Mesendoderm (in vitro differentiated cells): ENCODE results near the gene CDC123.

Experiments used
- DNase-seq: peaks from one replicate; pipeline ENCODE4 v3.0.0; 2013
- H2AK5ac ChIP-seq: 2 replicates; pipeline ENCODE4 v1.6.1; 2013; ENCODE audit warnings: low read length, inconsistent platforms
- H2BK120ac ChIP-seq: 2 replicates; pipeline ENCODE4 v1.6.1; 2013; ENCODE audit warnings: low read depth, mild to moderate bottlenecking, low read length, moderate library complexity, mixed read lengths
- H2BK15ac ChIP-seq: replicated peaks from 2 replicates; pipeline ENCODE4 v1.6.1; 2013; ENCODE audit warnings: low read depth, mild to moderate bottlenecking, moderate library complexity
- H2BK5ac ChIP-seq: 2 replicates; pipeline ENCODE4 v1.6.1; 2013; ENCODE audit warnings: low read length, inconsistent platforms
- H3K18ac ChIP-seq: 2 replicates; pipeline ENCODE4 v1.6.1; 2013; ENCODE audit warnings: mild to moderate bottlenecking, low read length, mixed read lengths
- H3K23ac ChIP-seq: one replicate; pipeline ENCODE4 v1.6.1; 2013; ENCODE audit warnings: low read length
- H3K27ac ChIP-seq: 2 replicates; pipeline ENCODE4 v1.5.1; 2013; ENCODE audit warnings: low read depth, mild to moderate bottlenecking, inconsistent platforms, low read length, moderate library complexity
- H3K27me3 ChIP-seq: 2 replicates; pipeline ENCODE4 v1.6.1; 2013; ENCODE audit warnings: low read length, control low read depth, mild to moderate bottlenecking, inconsistent platforms; ENCODE audit not compliant: insufficient read depth, poor library complexity
- H3K36me3 ChIP-seq: 2 replicates; pipeline ENCODE4 v1.6.1; 2013; ENCODE audit warnings: low read length, inconsistent platforms; ENCODE audit not compliant: control insufficient read depth, insufficient read depth
- H3K4ac ChIP-seq: one replicate; pipeline ENCODE4 v1.6.1; 2013; ENCODE audit warnings: low read depth, mild to moderate bottlenecking, low read length, moderate library complexity
- H3K4me1 ChIP-seq: 2 replicates; pipeline ENCODE4 v1.6.1; 2013; ENCODE audit warnings: low read depth, low read length, inconsistent platforms; ENCODE audit not compliant: control insufficient read depth
- H3K4me2 ChIP-seq: 2 replicates; pipeline ENCODE4 v1.6.1; 2013; ENCODE audit warnings: low read length
- H3K4me3 ChIP-seq: 2 replicates; pipeline ENCODE4 v1.5.1; 2013; ENCODE audit warnings: mild to moderate bottlenecking, low read length
- H3K56ac ChIP-seq: one replicate; pipeline ENCODE4 v1.6.1; 2013; ENCODE audit warnings: low read length
- H3K79me1 ChIP-seq: 2 replicates; pipeline ENCODE4 v1.6.1; 2013; ENCODE audit warnings: low read length, inconsistent platforms
- H3K79me2 ChIP-seq: 2 replicates; pipeline ENCODE4 v1.6.1; 2013; ENCODE audit warnings: mild to moderate bottlenecking, low read length; ENCODE audit not compliant: control insufficient read depth, insufficient read depth
- H3K9ac ChIP-seq: 2 replicates; pipeline ENCODE4 v1.6.1; 2013; ENCODE audit warnings: low read length, inconsistent platforms
- H4K5ac ChIP-seq: one replicate; pipeline ENCODE4 v1.6.1; 2013; ENCODE audit warnings: low read length
- H4K8ac ChIP-seq: one replicate; pipeline ENCODE4 v1.6.1; 2013; ENCODE audit warnings: low read depth, mild to moderate bottlenecking, control low read depth, low read length, moderate library complexity
- WGBS: extraction: QIAGEN DNeasy Blood & Tissue Kit; methylation state at CpG from one replicate; pipeline ENCODE4 v1.1.7; 2013; ENCODE audit warnings: low lambda C conversion rate, missing lambda C conversion rate; ENCODE audit not compliant: insufficient coverage; ENCODE audit errors: extremely low coverage; 5-methylcytosine and 5-hydroxymethylcytosine counted together

CDC123 gene

DNA sequence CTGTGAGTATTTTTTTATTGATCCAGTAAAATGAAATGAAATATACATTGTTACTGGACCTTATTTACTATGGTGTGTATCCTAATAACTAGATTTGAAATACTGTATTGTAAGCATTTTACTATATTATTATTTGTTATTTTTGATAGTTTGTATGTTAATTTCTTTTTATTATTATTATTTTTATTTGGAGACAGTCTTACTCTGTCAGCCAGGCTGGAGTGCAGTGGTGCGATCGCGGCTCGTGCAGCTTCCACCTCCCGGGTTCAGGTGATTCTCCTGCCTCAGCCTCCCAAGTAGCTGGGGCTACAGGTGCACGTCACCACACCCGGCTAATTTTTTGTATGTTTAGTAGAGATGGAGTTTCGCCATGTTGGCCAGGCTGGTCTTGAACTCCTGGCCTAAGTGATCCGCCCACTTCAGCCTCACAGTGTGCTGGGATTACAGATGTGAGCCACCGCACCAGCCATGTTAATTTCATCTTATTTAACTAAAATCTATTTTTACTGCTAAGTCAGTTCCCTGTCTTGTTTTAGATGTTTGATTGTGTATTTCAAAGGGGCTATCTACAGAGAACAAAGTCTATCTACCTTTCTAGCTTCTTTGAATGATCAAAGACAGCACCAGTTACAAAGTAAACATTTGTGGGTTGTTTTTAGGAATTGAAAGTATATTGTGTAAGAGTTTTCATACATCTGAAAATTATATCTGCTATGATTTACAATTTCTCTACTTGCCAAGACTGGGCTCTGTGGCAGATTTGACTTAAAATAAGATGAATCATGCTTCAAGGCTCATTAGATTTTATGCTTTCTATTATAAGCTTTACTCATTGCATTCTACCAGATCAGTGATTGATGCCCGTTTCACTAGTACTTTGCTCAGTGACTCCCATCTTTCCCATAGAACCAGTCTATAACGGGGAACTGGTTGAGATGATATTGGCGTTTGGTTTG is 41.6 kb downstream of the CDC123 start:
- Histone ChIP-seq H3K4ac (no peak overlapping the region), H3K36me3 (peaks cover 7% of the 10 kb centered on the region), H4K5ac (no peak overlapping the region), H3K27ac (no peak overlapping the region), H3K9ac (no peak overlapping the region), H2BK120ac (no peak overlapping the region), H4K8ac (no peak overlapping the region), H3K79me1 (peaks cover 7% of the 10 kb centered on the region), H3K4me1 (no peaks in the 10 kb centered on the region), H3K4me3 (no peak overlapping the region), H3K79me2 (no peaks in the 10 kb centered on the region), H3K4me2 (no peak overlapping the region), H3K23ac (no peak overlapping the region), H3K27me3 (no peaks in the 10 kb centered on the region), H2AK5ac (no peak overlapping the region), H2BK5ac (no peak overlapping the region), H2BK15ac (no peak overlapping the region), H3K18ac (no peak overlapping the region), H3K56ac (no peak overlapping the region)
- DNase-seq, result no peak
- 100% methylated on average over 1 of the region's 13 CpGs for WGBS

- Histone ChIP-seq H3K18ac (no peak overlapping the region), H2BK120ac (no peak overlapping the region), H3K4ac (no peak overlapping the region), H3K4me2 (no peak overlapping the region), H3K79me1 (peaks cover 7% of the 10 kb centered on the region), H3K23ac (no peak overlapping the region), H3K4me1 (no peaks in the 10 kb centered on the region), H3K36me3 (peaks cover 7% of the 10 kb centered on the region), H3K56ac (no peak overlapping the region), H4K8ac (no peak overlapping the region), H2AK5ac (no peak overlapping the region), H2BK15ac (no peak overlapping the region), H2BK5ac (no peak overlapping the region), H3K79me2 (no peaks in the 10 kb centered on the region), H3K27me3 (no peaks in the 10 kb centered on the region), H3K9ac (no peak overlapping the region), H3K27ac (no peak overlapping the region), H3K4me3 (no peak overlapping the region), H4K5ac (no peak overlapping the region)
- WGBS, result no CpG with 5 or more reads among the region's 8 CpGs
- no peak for DNase-seq
Observed at GRCh38 chr10:12238821-12239220, 42.8 kb downstream of the CDC123 start.

DNA sequence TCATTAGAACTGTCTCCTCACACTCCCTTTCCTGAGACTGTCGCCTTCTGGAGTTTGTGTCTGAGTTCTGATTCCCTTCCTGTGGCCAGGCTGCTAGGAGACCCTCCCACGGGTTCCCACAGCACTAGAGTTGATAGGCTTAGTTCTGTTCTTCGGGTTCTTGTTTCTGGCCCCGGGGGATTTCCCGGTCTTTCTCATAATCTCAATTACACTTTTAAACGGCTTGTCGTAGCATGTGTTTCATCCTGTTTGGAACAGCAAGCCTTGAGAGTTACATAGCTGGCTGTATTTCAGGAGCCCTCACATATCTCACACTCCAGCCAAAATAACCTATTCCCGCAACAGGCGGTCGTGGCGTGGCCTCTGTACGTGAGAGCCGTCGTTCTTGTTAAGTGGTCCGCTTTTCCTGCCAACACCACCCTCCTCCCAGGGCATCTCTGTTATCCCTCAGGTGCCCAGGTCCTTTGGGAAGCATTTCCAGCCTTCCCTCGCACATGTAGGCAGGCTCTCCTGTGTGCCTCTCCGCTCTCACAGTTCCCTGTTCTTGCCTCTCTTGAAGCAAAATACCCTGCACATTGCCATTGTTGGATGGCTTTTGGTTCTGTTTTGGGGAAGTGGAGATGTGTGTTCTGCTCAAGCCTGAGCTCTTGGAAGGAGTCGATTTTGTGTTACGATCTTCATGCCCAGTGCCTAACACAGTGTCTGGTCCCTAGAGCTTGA is 46.0 kb downstream of the CDC123 start:
- H3K27me3 ChIP-seq, result no peaks in the 10 kb centered on the region
- no peak overlapping the region for H3K23ac ChIP-seq
- no peak overlapping the region for H3K18ac ChIP-seq
- no peak overlapping the region for H3K4ac ChIP-seq
- H3K4me3 ChIP-seq, result no peak overlapping the region
- H3K79me2 ChIP-seq, result no peaks in the 10 kb centered on the region
- no peak for DNase-seq
- H2BK5ac ChIP-seq, result no peak overlapping the region
- peaks cover 12% of the 10 kb centered on the region for H3K36me3 ChIP-seq
- H3K27ac ChIP-seq, result no peak overlapping the region
- peaks cover 7% of the 10 kb centered on the region for H3K79me1 ChIP-seq
- no peaks in the 10 kb centered on the region for H3K4me1 ChIP-seq
- H4K8ac ChIP-seq, result no peak overlapping the region
- no peak overlapping the region for H3K4me2 ChIP-seq
- H2AK5ac ChIP-seq, result no peak overlapping the region
- no peak overlapping the region for H3K9ac ChIP-seq
- no peak overlapping the region for H2BK120ac ChIP-seq
- WGBS, result no CpG with 5 or more reads among the region's 19 CpGs
- no peak overlapping the region for H4K5ac ChIP-seq
- H3K56ac ChIP-seq, result no peak overlapping the region
- H2BK15ac ChIP-seq, result no peak overlapping the region

DNA sequence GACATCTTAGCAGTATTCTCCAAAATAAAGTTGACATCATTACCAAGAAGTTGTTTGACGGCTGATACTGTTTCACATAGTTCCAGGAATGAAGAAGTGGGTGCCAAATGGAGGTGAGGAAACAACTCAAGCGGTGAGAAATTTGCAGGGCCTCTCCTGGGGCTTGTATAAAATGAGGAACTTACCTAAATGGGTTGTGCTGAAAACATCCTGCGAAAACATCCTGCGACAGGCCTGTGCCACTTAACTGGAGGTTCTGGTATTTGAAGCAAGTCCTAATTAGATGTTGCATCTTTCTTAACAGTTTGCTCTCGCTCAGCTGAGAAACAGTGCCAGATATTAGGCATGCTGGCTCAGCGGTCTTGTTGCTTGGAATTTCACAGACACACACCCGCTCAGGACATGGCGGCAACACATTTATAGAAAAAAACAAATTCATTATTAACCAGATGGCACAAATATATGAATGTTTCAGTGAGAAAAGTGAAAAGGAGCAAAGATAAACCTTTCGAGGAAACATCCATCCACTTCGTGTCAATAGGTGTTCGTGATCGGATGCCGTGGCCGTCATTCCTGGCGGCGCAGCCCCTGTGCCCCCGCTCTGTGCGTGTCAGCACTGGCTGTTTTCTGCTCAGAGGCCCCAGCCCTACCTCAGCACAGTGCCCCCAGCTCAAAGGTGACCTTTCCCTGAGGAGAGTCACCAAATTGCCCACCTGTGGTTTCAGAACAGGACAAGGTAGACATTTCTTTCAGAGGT is 48.1 kb downstream of the CDC123 start:
- H4K8ac ChIP-seq, result no peak overlapping the region
- no peak overlapping the region for H2BK5ac ChIP-seq
- H3K9ac ChIP-seq, result no peak overlapping the region
- H3K4me1 ChIP-seq, result no peaks in the 10 kb centered on the region
- H3K79me2 ChIP-seq, result no peaks in the 10 kb centered on the region
- H3K4ac ChIP-seq, result no peak overlapping the region
- no peak overlapping the region for H3K4me2 ChIP-seq
- DNase-seq, result no peak
- no peak overlapping the region for H3K23ac ChIP-seq
- no peak overlapping the region for H3K4me3 ChIP-seq
- H3K79me1 ChIP-seq, result peaks cover 7% of the 10 kb centered on the region
- no peak overlapping the region for H2BK15ac ChIP-seq
- H4K5ac ChIP-seq, result no peak overlapping the region
- no CpG with 5 or more reads among the region's 18 CpGs for WGBS
- H3K36me3 ChIP-seq, result peaks cover 12% of the 10 kb centered on the region
- no peak overlapping the region for H3K27ac ChIP-seq
- H3K56ac ChIP-seq, result no peak overlapping the region
- H3K18ac ChIP-seq, result no peak overlapping the region
- no peak overlapping the region for H2BK120ac ChIP-seq
- no peak overlapping the region for H2AK5ac ChIP-seq
- no peaks in the 10 kb centered on the region for H3K27me3 ChIP-seq

- Histone ChIP-seq H2BK15ac (no peak overlapping the region), H3K4me1 (no peaks in the 10 kb centered on the region), H3K79me1 (no peaks in the 10 kb centered on the region), H2BK120ac (no peak overlapping the region), H3K36me3 (peaks cover 4% of the 10 kb centered on the region), H3K27ac (no peak overlapping the region), H4K8ac (no peak overlapping the region), H4K5ac (no peak overlapping the region), H3K9ac (no peak overlapping the region), H3K4me2 (no peak overlapping the region), H3K4me3 (no peak overlapping the region), H3K23ac (no peak overlapping the region), H3K18ac (no peak overlapping the region), H2AK5ac (no peak overlapping the region), H3K27me3 (no peaks in the 10 kb centered on the region), H3K4ac (no peak overlapping the region), H3K79me2 (no peaks in the 10 kb centered on the region), H2BK5ac (no peak overlapping the region), H3K56ac (no peak overlapping the region)
- DNase-seq, result no peak
- WGBS, result no CpG with 5 or more reads among the region's 10 CpGs
Observed at GRCh38 chr10:12250181-12250580, 54.2 kb downstream of the CDC123 start.
